IMR-90 (cell line): ENCODE data around the gene KCTD12. TPM values are rescaled to one million over a fixed set of nuclear protein-coding genes. Genes with fewer than 3 reads are reported as not detected.

ENCODE experiments used
- ATAC-seq: fragments of 200-7000 bp; cut with Tn5 transposase; 2 replicates; pipeline ENCODE4 v1.9.1; 2020; ENCODE audit warnings: low read depth, mild to moderate bottlenecking, moderate library complexity
- BruUV-seq: library from RNA; stranded (reverse); fragments of 400-500 nt; replicated peaks from 2 replicates; lab custom pipeline; 2021; lab: Mats Ljungman, UMichigan
- CTCF ChIA-PET: fragments of 300-600 bp; formaldehyde crosslinking; extraction: SDS; loops from one replicate; lab custom pipeline; 2021; ENCODE audit warnings: antibody characterized with exemption; lab: Yijun Ruan, JAX
- POLR2A ChIA-PET: fragments of 300-600 bp; sonication (Branson Sonifier 250); formaldehyde crosslinking; loops from one replicate; lab custom pipeline; 2022; ENCODE audit warnings: antibody characterized with exemption; ENCODE audit not compliant: unreplicated experiment; lab: Charles Lee
- DNase-seq: peaks from one replicate; pipeline ENCODE4 v3.0.0; 2013
- H2AFZ ChIP-seq: replicated peaks from 2 replicates; pipeline ENCODE3; 2013; ENCODE audit warnings: low read length, mild to moderate bottlenecking; ENCODE audit not compliant: poor library complexity
- H2AK5ac ChIP-seq: 2 replicates; pipeline ENCODE4 v1.6.1; 2013; ENCODE audit warnings: low read depth, low read length, inconsistent platforms
- H2AK9ac ChIP-seq: replicated peaks from 2 replicates; pipeline ENCODE3; 2013; ENCODE audit warnings: mild to moderate bottlenecking, low read depth, low read length, moderate library complexity; ENCODE audit not compliant: poor library complexity
- H2BK120ac ChIP-seq: 2 replicates; pipeline ENCODE4 v1.6.1; 2013; ENCODE audit warnings: low read depth, low read length, inconsistent platforms
- H2BK15ac ChIP-seq: 3 replicates; pipeline ENCODE4 v1.6.1; 2013; ENCODE audit warnings: low read depth, low read length, inconsistent platforms
- H2BK20ac ChIP-seq: 2 replicates; pipeline ENCODE4 v1.6.1; 2013; ENCODE audit warnings: low read depth, mild to moderate bottlenecking, inconsistent platforms, low read length, moderate library complexity
- H2BK5ac ChIP-seq: 2 replicates; pipeline ENCODE4 v1.6.1; 2013; ENCODE audit warnings: mild to moderate bottlenecking, low read depth, low read length, inconsistent platforms; ENCODE audit not compliant: poor library complexity, severe bottlenecking
- H3K14ac ChIP-seq: replicated peaks from 2 replicates; pipeline ENCODE4 v1.6.1; 2013; ENCODE audit warnings: low read depth, low read length, inconsistent platforms
- H3K18ac ChIP-seq: 2 replicates; pipeline ENCODE4 v1.6.1; 2013; ENCODE audit warnings: low read depth, low read length, control low read depth
- H3K23ac ChIP-seq: 2 replicates; pipeline ENCODE4 v1.6.1; 2013; ENCODE audit warnings: low read depth, low read length, inconsistent platforms
- H3K27ac ChIP-seq: 2 replicates; pipeline ENCODE4 v1.5.1; 2013; ENCODE audit warnings: mild to moderate bottlenecking, control low read depth, low read length; ENCODE audit not compliant: insufficient read depth
- H3K27me3 ChIP-seq: 2 replicates; pipeline ENCODE4 v1.6.1; 2013; ENCODE audit warnings: low read length; ENCODE audit not compliant: control insufficient read depth, insufficient read depth
- H3K36me3 ChIP-seq: 2 replicates; pipeline ENCODE4 v1.6.1; 2013; ENCODE audit warnings: low read length, mixed read lengths; ENCODE audit not compliant: control insufficient read depth, insufficient read depth
- H3K4ac ChIP-seq: 2 replicates; pipeline ENCODE4 v1.6.1; 2013; ENCODE audit warnings: low read depth, low read length, inconsistent platforms
- H3K4me1 ChIP-seq: 2 replicates; pipeline ENCODE4 v1.6.1; 2013; ENCODE audit warnings: low read length, mixed read lengths; ENCODE audit not compliant: control insufficient read depth, insufficient read depth
- H3K4me2 ChIP-seq: 2 replicates; pipeline ENCODE4 v1.6.1; 2013; ENCODE audit warnings: low read depth, mild to moderate bottlenecking, control low read depth, low read length, moderate library complexity
- H3K4me3 ChIP-seq: 2 replicates; pipeline ENCODE4 v1.5.1; 2013; ENCODE audit warnings: low read depth, mild to moderate bottlenecking, control low read depth, low read length, moderate library complexity; ENCODE audit not compliant: insufficient read depth
- H3K56ac ChIP-seq: 2 replicates; pipeline ENCODE4 v1.6.1; 2013; ENCODE audit warnings: low read length, inconsistent platforms; ENCODE audit not compliant: insufficient read depth; ENCODE audit errors: extremely low read depth
- H3K79me1 ChIP-seq, 2 experiments: 2 replicates each; pipeline ENCODE4 v1.6.1; 2013; ENCODE audit warnings: low read length in 2 of 2, inconsistent platforms in 1 of 2, low read depth in 1 of 2
- H3K9ac ChIP-seq: 2 replicates; pipeline ENCODE4 v1.6.1; 2013; ENCODE audit warnings: low read depth, low read length, control low read depth
- H3K9me1 ChIP-seq: 2 replicates; pipeline ENCODE4 v1.6.1; 2013; ENCODE audit warnings: low read length, inconsistent platforms; ENCODE audit not compliant: insufficient read depth
- H3K9me3 ChIP-seq: 2 replicates; pipeline ENCODE4 v1.6.1; 2013; ENCODE audit warnings: low read length; ENCODE audit not compliant: control insufficient read depth, insufficient read depth
- H4K20me1 ChIP-seq: 2 replicates; pipeline ENCODE4 v1.6.1; 2013; ENCODE audit warnings: low read length, inconsistent platforms; ENCODE audit not compliant: insufficient read depth
- H4K5ac ChIP-seq: 2 replicates; pipeline ENCODE4 v1.6.1; 2013; ENCODE audit warnings: mild to moderate bottlenecking, low read depth, low read length, control low read depth
- H4K8ac ChIP-seq, 2 experiments: 2 replicates each; pipeline ENCODE4 v1.6.1; 2013; ENCODE audit warnings: low read depth in 2 of 2, low read length in 2 of 2, control low read depth in 1 of 2, inconsistent platforms in 1 of 2
- H4K91ac ChIP-seq: 2 replicates; pipeline ENCODE4 v1.6.1; 2013; ENCODE audit warnings: low read depth, low read length, inconsistent platforms; ENCODE audit not compliant: insufficient read depth
- BHLHE40 ChIP-seq: fragments of 150-350 bp; IDR thresholded peaks from 2 replicates; pipeline ENCODE4 v1.6.1; 2016; ENCODE audit warnings: mild to moderate bottlenecking, low read depth, low read length
- CEBPB ChIP-seq: IDR thresholded peaks from 2 replicates; pipeline ENCODE4 v1.6.1; 2012; ENCODE audit warnings: low read depth, low read length, improper control_type of control experiment
- CHD1 ChIP-seq: IDR thresholded peaks from 2 replicates; pipeline ENCODE4 v1.6.1; 2012; ENCODE audit warnings: low read depth, low read length, improper control_type of control experiment
- CTCF ChIP-seq: conservative IDR thresholded peaks from 2 replicates; pipeline ENCODE4 v1.5.1; 2012; ENCODE audit warnings: mild to moderate bottlenecking, low read depth, low read length, improper control_type of control experiment
- ELK1 ChIP-seq: fragments of 150-350 bp; IDR thresholded peaks from 2 replicates; pipeline ENCODE4 v1.6.1; 2016; ENCODE audit warnings: low read depth, mild to moderate bottlenecking, low read length, moderate library complexity, borderline replicate concordance
- FOS ChIP-seq: fragments of 150-350 bp; IDR thresholded peaks from 2 replicates; pipeline ENCODE4 v1.6.1; 2016; ENCODE audit warnings: low read depth, low read length
- MAFK ChIP-seq: IDR thresholded peaks from 2 replicates; pipeline ENCODE4 v1.6.1; 2012; ENCODE audit warnings: low read depth, low read length, improper control_type of control experiment
- MAZ ChIP-seq: IDR thresholded peaks from 2 replicates; pipeline ENCODE4 v1.6.1; 2012; ENCODE audit warnings: low read depth, mild to moderate bottlenecking, low read length, improper control_type of control experiment, moderate library complexity, borderline replicate concordance
- POLR2A ChIP-seq: IDR thresholded peaks from 2 replicates; pipeline ENCODE4 v1.6.1; 2012; ENCODE audit warnings: mild to moderate bottlenecking, low read depth, low read length
- RAD21 ChIP-seq: IDR thresholded peaks from 2 replicates; pipeline ENCODE4 v1.6.1; 2012; ENCODE audit warnings: low read length, improper control_type of control experiment
- RCOR1 ChIP-seq: IDR thresholded peaks from 2 replicates; pipeline ENCODE4 v1.6.1; 2012; ENCODE audit warnings: mild to moderate bottlenecking, low read length, improper control_type of control experiment; ENCODE audit not compliant: insufficient replicate concordance
- RFX5 ChIP-seq: IDR thresholded peaks from 2 replicates; pipeline ENCODE4 v1.8.0; 2012; ENCODE audit warnings: low read depth, mild to moderate bottlenecking, low read length, moderate library complexity
- SMC3 ChIP-seq: fragments of 150-350 bp; IDR thresholded peaks from 2 replicates; pipeline ENCODE4 v1.6.1; 2016; ENCODE audit warnings: low read depth, mild to moderate bottlenecking, antibody characterized with exemption, low read length, moderate library complexity
- WGBS, 2 experiments: methylation state at CpG; one replicate each; pipeline versions ENCODE4 v1.1.5 to v1.1.7; 2013; ENCODE audit warnings: missing lambda C conversion rate in 2 of 2; ENCODE audit not compliant: insufficient read length in 1 of 2; ENCODE audit errors: extremely low coverage in 2 of 2; 5-methylcytosine and 5-hydroxymethylcytosine counted together
- dilution Hi-C: fragments of 300-500 bp; cut with HindIII; formaldehyde crosslinking; loops from one replicate; pipeline ENCODE4 v1.14.3; 2018; ENCODE audit warnings: low sequenced_read_pairs; ENCODE audit not compliant: unreplicated experiment
- in situ Hi-C: fragments of 300-500 bp; cut with MboI; formaldehyde crosslinking; loops from 3 replicates; pipeline ENCODE4 v1.14.3; 2019; ENCODE audit warnings: low sequenced_read_pairs, inconsistent platforms, mixed read lengths
- intact Hi-C: fragments of 100-400 bp; cut with micrococcal nuclease; formaldehyde crosslinking; loops from 2 replicates; pipeline ENCODE4 v1.10.0; 2022
- polyA plus RNA-seq, 3 experiments: library from polyadenylated mRNA; depleted of rRNA; stranded (reverse); fragments of >200 nt; gene quantifications; 2 replicates each; pipeline ENCODE4 v1.2.3, GENCODE V29; 2012; ENCODE audit warnings: low replicate concordance in 1 of 3
- total RNA-seq: library from RNA; depleted of rRNA; stranded (reverse); fragments of >200 nt; gene quantifications from 2 replicates; pipeline ENCODE4 v1.2.3, GENCODE V29; 2012
- TF ChIP-seq, protein P1 (sequence below): fragments of 150-350 bp; IDR thresholded peaks from 2 replicates; pipeline ENCODE4 v1.6.1; 2017; ENCODE audit warnings: mild to moderate bottlenecking, antibody characterized with exemption, low read length, low read depth

KCTD12 gene
- total and polyA plus RNA-seq, 2 of the 4 experiments (the other 2 are of a cell fraction): 1.8 to 1.9 TPM

DNA sequence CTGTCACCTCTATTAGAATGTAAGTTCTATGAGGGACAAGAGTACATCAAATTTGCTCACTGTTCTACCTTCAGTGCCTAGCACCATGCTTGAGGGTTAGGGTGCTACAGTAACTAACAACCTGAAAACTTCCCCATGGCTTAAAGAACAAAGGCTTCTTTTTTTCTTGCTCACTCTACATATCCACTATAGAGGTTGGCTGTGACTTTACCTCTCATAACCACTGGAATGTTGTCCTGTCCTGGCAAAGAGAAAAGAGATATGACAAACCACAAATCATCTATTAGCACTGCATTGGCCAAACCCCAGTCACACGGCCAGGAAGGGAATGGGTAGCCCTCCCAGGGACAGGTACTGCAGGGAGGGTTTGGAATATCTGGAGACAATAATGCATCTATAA, 38.9 kb upstream of the KCTD12 start:
- CTCF ChIA-PET: no interaction called here
- BruUV-seq: no TSS peak

More for the DNA sequence above, 38.9 kb upstream of the KCTD12 start:
- no peak overlapping the region for H3K18ac ChIP-seq
- no peak overlapping the region for H3K4me3 ChIP-seq
- no peak overlapping the region for H2AK5ac ChIP-seq
- H3K79me1 ChIP-seq: no peaks in the 10 kb centered on the region
- H3K4ac ChIP-seq: no peak overlapping the region
- no peaks in the 10 kb centered on the region for H3K4me1 ChIP-seq
- ATAC-seq (no peak), DNase-seq (no peak)
- H3K9me3 ChIP-seq: no peaks in the 10 kb centered on the region
- H3K4me2 ChIP-seq: no peak overlapping the region
- H4K5ac ChIP-seq: no peak overlapping the region
- no peaks in the 10 kb centered on the region for H3K36me3 ChIP-seq
- dilution Hi-C loops (no loop called here), in situ Hi-C loops (no loop called here), intact Hi-C loops (no loop called here)
- no peak overlapping the region for H3K14ac ChIP-seq
- no peak overlapping the region for H2BK15ac ChIP-seq
- H4K91ac ChIP-seq: no peak overlapping the region
- H3K56ac ChIP-seq: no peak overlapping the region
- peaks cover 7% of the 10 kb centered on the region for H3K27me3 ChIP-seq
- no peak overlapping the region for H3K27ac ChIP-seq
- no CpG with 5 or more reads among the region's 1 CpG for WGBS, 2 experiments
- H4K20me1 ChIP-seq: no peaks in the 10 kb centered on the region
- H3K9ac ChIP-seq: no peak overlapping the region
- no peak overlapping the region for H3K23ac ChIP-seq
- no peak overlapping the region for H2AFZ ChIP-seq
- no peak overlapping the region for H4K8ac ChIP-seq
- H2AK9ac ChIP-seq: no peak overlapping the region
- POLR2A ChIA-PET: no interaction called here
- no peak overlapping the region for H2BK120ac ChIP-seq
- no peak for TF ChIP-seq CTCF
- no peak for TF ChIP-seq POLR2A
- no peak for TF ChIP-seq SMC3
- no peak for TF ChIP-seq MAFK
- TF ChIP-seq CEBPB: no peak
- TF ChIP-seq RFX5: no peak
- TF ChIP-seq RAD21: no peak
- TF ChIP-seq MAZ: no peak
- TF ChIP-seq RCOR1: no peak
- TF ChIP-seq BHLHE40: no peak
- no peak for TF ChIP-seq CHD1
- TF ChIP-seq FOS: no peak
- TF ChIP-seq, protein P1, sequence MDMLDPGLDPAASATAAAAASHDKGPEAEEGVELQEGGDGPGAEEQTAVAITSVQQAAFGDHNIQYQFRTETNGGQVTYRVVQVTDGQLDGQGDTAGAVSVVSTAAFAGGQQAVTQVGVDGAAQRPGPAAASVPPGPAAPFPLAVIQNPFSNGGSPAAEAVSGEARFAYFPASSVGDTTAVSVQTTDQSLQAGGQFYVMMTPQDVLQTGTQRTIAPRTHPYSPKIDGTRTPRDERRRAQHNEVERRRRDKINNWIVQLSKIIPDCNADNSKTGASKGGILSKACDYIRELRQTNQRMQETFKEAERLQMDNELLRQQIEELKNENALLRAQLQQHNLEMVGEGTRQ: no peak
- TF ChIP-seq ELK1: no peak
- H3K9me1 ChIP-seq: no peaks in the 10 kb centered on the region
- no peak overlapping the region for H2BK20ac ChIP-seq
- H2BK5ac ChIP-seq: no peak overlapping the region
